K562 (cell line): Measurements from ENCODE around the gene CHCHD4. TPM values are rescaled to one million over a fixed set of nuclear protein-coding genes. Genes with fewer than 3 reads are reported as not detected.

ENCODE experiments used
- CC2D1A ChIP-seq: fragments of 450-650 bp; IDR thresholded peaks from 2 replicates; pipeline ENCODE4 v1.6.1; 2017; ENCODE audit warnings: mild to moderate bottlenecking
- DEAF1 ChIP-seq: fragments of 450-650 bp; formaldehyde crosslinking; IDR thresholded peaks from 2 replicates; pipeline ENCODE4 v1.4.0; 2020; ENCODE audit warnings: mild to moderate bottlenecking, moderate library complexity
- EGR1 ChIP-seq: fragments of 450-650 bp; conservative IDR thresholded peaks from 2 replicates; pipeline ENCODE4 v1.6.1; 2017; ENCODE audit warnings: mild to moderate bottlenecking
- EP400 ChIP-seq: fragments of 450-650 bp; IDR thresholded peaks from 2 replicates; pipeline ENCODE4 v1.6.1; 2017; ENCODE audit warnings: antibody characterized with exemption, mild to moderate bottlenecking, moderate library complexity
- FOS ChIP-seq: IDR thresholded peaks from 3 replicates; pipeline ENCODE4 v1.6.1; 2011; ENCODE audit not compliant: insufficient read length; ENCODE audit errors: extremely low read depth
- FOXK2 ChIP-seq, 2 experiments: fragments of 450-650 bp; IDR thresholded peaks in 1 of 2; conservative IDR thresholded peaks in 1 of 2; 2 replicates each; pipeline ENCODE4 v1.6.1; 2016; ENCODE audit warnings: low read depth in 2 of 2, mild to moderate bottlenecking in 1 of 2
- GABPA ChIP-seq: fragments of 200-800 bp; sonication (Bioruptor generic); conservative IDR thresholded peaks from 2 replicates; pipeline ENCODE4 v1.6.1; 2016; ENCODE audit warnings: low read depth, missing genetic modification characterization, missing compliant biosample characterization
- HBP1 ChIP-seq: fragments of 450-650 bp; formaldehyde crosslinking; IDR thresholded peaks from 2 replicates; pipeline ENCODE4 v1.4.0; 2022; ENCODE audit warnings: missing genetic modification characterization
- HNRNPL ChIP-seq: fragments of 200-400 bp; formaldehyde crosslinking; IDR thresholded peaks from 2 replicates; pipeline ENCODE4 v1.6.1; 2017; ENCODE audit warnings: low read depth, mild to moderate bottlenecking, low read length
- MAFK ChIP-seq: IDR thresholded peaks from 2 replicates; pipeline ENCODE4 v1.6.1; 2011; ENCODE audit warnings: low read length, improper control_type of control experiment
- MXD1 ChIP-seq: fragments of 250-450 bp; sonication (Bioruptor Pico); IDR thresholded peaks from 2 replicates; pipeline ENCODE4 v1.8.0; 2021; ENCODE audit warnings: borderline replicate concordance, mild to moderate bottlenecking, moderate library complexity; ENCODE audit not compliant: poor library complexity, severe bottlenecking
- MXI1 ChIP-seq: IDR thresholded peaks from 2 replicates; pipeline ENCODE4 v1.6.1; 2011; ENCODE audit warnings: low read depth, mild to moderate bottlenecking, improper control_type of control experiment, low read length
- MYC ChIP-seq, 2 experiments: fragments of 250-450 bp in 1 of 2; sonication (Bioruptor Pico) in 1 of 2; IDR thresholded peaks; 2 replicates each; pipeline versions ENCODE4 v1.5.1 to v1.6.1; 2012 to 2021; ENCODE audit warnings: low read depth in 2 of 2, borderline replicate concordance in 1 of 2, improper control_type of control experiment in 1 of 2, low read length in 1 of 2, mild to moderate bottlenecking in 1 of 2, moderate library complexity in 1 of 2
- NCOA1 ChIP-seq: fragments of 450-650 bp; IDR thresholded peaks from 2 replicates; pipeline ENCODE4 v1.6.1; 2016; ENCODE audit warnings: low read depth
- NR2C2 ChIP-seq, 2 experiments: fragments of 200-800 bp in 1 of 2; sonication (Bioruptor generic) in 1 of 2; sonication (generic) in 1 of 2; formaldehyde crosslinking in 1 of 2; IDR thresholded peaks; 2 replicates each; pipeline versions ENCODE4 v1.6.1 to v1.8.0; 2016 to 2022; ENCODE audit warnings: mild to moderate bottlenecking in 1 of 2, missing compliant biosample characterization in 1 of 2, missing genetic modification characterization in 1 of 2, missing genetic modification reagents in 1 of 2
- THRAP3 ChIP-seq: fragments of 450-650 bp; IDR thresholded peaks from 2 replicates; pipeline ENCODE4 v1.6.1; 2016; ENCODE audit warnings: mild to moderate bottlenecking, inconsistent platforms, borderline replicate concordance
- VEZF1 ChIP-seq: fragments of 200-800 bp; sonication (Bioruptor generic); IDR thresholded peaks from 2 replicates; pipeline ENCODE4 v1.6.1; 2017; ENCODE audit warnings: missing genetic modification characterization, missing compliant biosample characterization
- XRCC5 ChIP-seq: fragments of 200-400 bp; formaldehyde crosslinking; IDR thresholded peaks from 2 replicates; pipeline ENCODE4 v1.6.1; 2017; ENCODE audit warnings: low read depth, mild to moderate bottlenecking, low read length
- ZBTB33 ChIP-seq: sonication (generic); formaldehyde crosslinking; IDR thresholded peaks from 2 replicates; pipeline ENCODE4 v1.8.1; 2023; ENCODE audit warnings: mild to moderate bottlenecking, missing genetic modification reagents
- ZNF263 ChIP-seq: sonication (generic); formaldehyde crosslinking; IDR thresholded peaks from 2 replicates; pipeline ENCODE4 v1.8.0; 2022; ENCODE audit warnings: mild to moderate bottlenecking, missing genetic modification reagents, borderline replicate concordance
- ZNF561 ChIP-seq: fragments of 450-650 bp; formaldehyde crosslinking; conservative IDR thresholded peaks from 2 replicates; pipeline ENCODE4 v1.4.0; 2020; ENCODE audit warnings: mild to moderate bottlenecking, moderate library complexity
- polyA plus RNA-seq, 8 experiments: library from polyadenylated mRNA; depleted of rRNA in 4 of 8; stranded (reverse) in 5 of 8; unstranded in 3 of 8; fragments of >200 nt; fragmentation: Nextera tagmentation in 2 of 8; fragmentation: Illumina TruSeq in 1 of 8; extraction: Ambion mirVana in 2 of 8; extraction: Trizol in 1 of 8; gene quantifications; 2 replicates each; pipeline versions ENCODE4 v1.2.1 to v1.2.3, GENCODE V29; 2011 to 2014; ENCODE audit warnings: inconsistent platforms in 1 of 8, missing spikeins in 1 of 8
- total RNA-seq, 7 experiments: library from RNA; depleted of rRNA in 6 of 7; stranded (reverse); fragments of >200 nt in 6 of 7; fragmentation: Illumina TruSeq in 2 of 7; extraction: Trizol in 2 of 7; gene quantifications; 2 replicates each; pipeline versions ENCODE4 v1.2.1 to v1.2.3, GENCODE V29; 2011 to 2021; ENCODE audit warnings: low replicate concordance in 1 of 7

The CHCHD4 gene
- total and polyA plus RNA-seq, 9 of the 15 experiments (the other 6 are each of a cell fraction or from before 2014, with no cell fraction given): 55.4 to 225 (median 77.2) TPM

GRCh38 chr3:14124223-14124614 lies 451 bp downstream of the CHCHD4 start (continued):
- TF ChIP-seq MXD1: peak; percentile 78
- TF ChIP-seq THRAP3: no peak
- peak; percentile 32; the same call in 1 of the 2 replicates for TF ChIP-seq ZNF263 (CRISPR knock-in tag)
- peak; percentile 13; the same call in 1 of the 2 replicates for TF ChIP-seq EGR1
- TF ChIP-seq MYC (IDR thresholded peaks at IDR 0.05; ENCODE audit: low read depth, low read length): peak; percentile 97
- peak; percentile 93; the same call in 1 of the 2 replicates for TF ChIP-seq MYC (CRISPR knock-in tag; IDR thresholded peaks at IDR 0.05; ENCODE audit: borderline replicate concordance, low read depth)
- peak; percentile 93 for TF ChIP-seq EP400
- TF ChIP-seq GABPA: peak; percentile 96
- peak; percentile 89 for TF ChIP-seq NR2C2 (CRISPR knock-in tag; IDR thresholded peaks at IDR 0.05)
- TF ChIP-seq NR2C2 (tag; IDR thresholded peaks at IDR 0.05): peak; percentile 99
- no peak for TF ChIP-seq DEAF1 (CRISPR knock-in tag)
- no peak for TF ChIP-seq VEZF1 (CRISPR knock-in tag)
- peak; percentile 93 to 96 for TF ChIP-seq FOXK2 (conservative IDR thresholded peaks at IDR 0.05 in 1 of 2, IDR thresholded peaks at IDR 0.05 in 1 of 2; ENCODE audit: low read depth in 2 of 2)
- 0 out of 2 replicates have a peak, but pooled peaks have one; percentile 5 for TF ChIP-seq MAFK
- peak; percentile 91 for TF ChIP-seq MXI1
- peak; percentile 55; the same call in 1 of the 2 replicates for TF ChIP-seq NCOA1
- no peak for TF ChIP-seq FOS
- peak; percentile 70; the same call in 1 of the 2 replicates for TF ChIP-seq HBP1 (CRISPR knock-in tag)
- no peak for TF ChIP-seq HNRNPL
- TF ChIP-seq ZNF561 (CRISPR knock-in tag): no peak
- 0 out of 2 replicates have a peak, but pooled peaks have one; percentile 26 for TF ChIP-seq XRCC5
- 0 out of 2 replicates have a peak, but pooled peaks have one; percentile 11 for TF ChIP-seq ZBTB33 (CRISPR knock-in tag)
- TF ChIP-seq CC2D1A: 0 out of 2 replicates have a peak, but pooled peaks have one; percentile 26
